ENCODE results near the gene FSD1.

GRCh38 chr19:4278419-4279266, 25.8 kb upstream of the FSD1 start, which contains the start of gene SHD:
- TF ChIP-seq GTF2F1 (IDR thresholded peaks at IDR 0.05; ENCODE audit: low read depth, low read length), result no peak
- no peak for TF ChIP-seq KDM1A (IDR thresholded peaks at IDR 0.05)
- TF ChIP-seq CTCF (IDR thresholded peaks at IDR 0.05 in 2 of 3, conservative IDR thresholded peaks at IDR 0.05 in 1 of 3; ENCODE audit: insufficient read depth in 2 of 3, low read depth in 1 of 3, low read length in 3 of 3), result no peak
- no peak for TF ChIP-seq SMARCE1 (IDR thresholded peaks at IDR 0.05)
- TF ChIP-seq MEIS2 (IDR thresholded peaks at IDR 0.05; ENCODE audit: partially characterized antibody), result no peak
- no peak for TF ChIP-seq NR3C1 (CRISPR knock-in tag; IDR thresholded peaks at IDR 0.05)
- TF ChIP-seq ARID4B (CRISPR knock-in tag; IDR thresholded peaks at IDR 0.05), result no peak
- no peak for TF ChIP-seq CEBPB (tag; IDR thresholded peaks at IDR 0.05)
- no peak for TF ChIP-seq ZNF277 (CRISPR knock-in tag; IDR thresholded peaks at IDR 0.05; ENCODE audit: borderline replicate concordance)
